Naive thymus-derived CD8-positive, alpha-beta T cell (primary cell): Measurements from ENCODE around the gene DGLUCY. TPM values are rescaled to one million over a fixed set of nuclear protein-coding genes. Genes with fewer than 3 reads are reported as not detected.
A peak's percentile ranks its signal among the peaks of the same experiment; 100 is the strongest.
"Not testable (repeated sequence)": the region's sequence is repeated elsewhere in the genome, so short reads cannot be mapped to it uniquely, and the experiment has no call there.

ENCODE experiments used
- ATAC-seq, 2 donors: fragments of 150-1000 bp; cut with Tn5 transposase in 1 of 2; sonication (Bioruptor Pico), chemical (Tn5 transposase) in 1 of 2; 1 replicate in 1 of 2; 2 replicates in 1 of 2; pipeline ENCODE4 v1.10.0; 2021; ENCODE audit warnings: mild to moderate bottlenecking in 2 of 2, moderate library complexity in 2 of 2
- POLR2A ChIA-PET: fragments of 350-600 bp; sonication (Branson Sonifier 250); formaldehyde crosslinking; loops from one replicate; lab custom pipeline; 2021; ENCODE audit warnings: antibody characterized with exemption; lab: Charles Lee
- DNase-seq, 10 donors: peaks; one replicate each; pipeline versions ENCODE4 v3.0.0 to v3.0.0-alpha.2; 2020 to 2022
- H3K27ac Mint-ChIP-seq, 10 donors: one replicate each; pipeline ENCODE4 v1.8.0; 2020 to 2022; ENCODE audit warnings: mild to moderate bottlenecking in 10 of 10, mixed read lengths in 10 of 10, moderate library complexity in 4 of 10, inconsistent platforms in 1 of 10
- H3K27me3 Mint-ChIP-seq, 5 donors: one replicate each; pipeline ENCODE4 v1.8.0; 2021 to 2022; ENCODE audit warnings: mixed read lengths in 5 of 5
- H3K36me3 Mint-ChIP-seq, 3 donors: one replicate each; pipeline ENCODE4 v1.8.0; 2020 to 2022; ENCODE audit warnings: mixed read lengths in 3 of 3, mild to moderate bottlenecking in 2 of 3, inconsistent platforms in 1 of 3
- H3K4me1 Mint-ChIP-seq, 4 donors: one replicate each; pipeline ENCODE4 v1.8.0; 2021 to 2022; ENCODE audit warnings: mixed read lengths in 4 of 4
- H3K4me3 Mint-ChIP-seq, 10 donors: one replicate each; pipeline ENCODE4 v1.8.0; 2020 to 2022; ENCODE audit warnings: mild to moderate bottlenecking in 10 of 10, mixed read lengths in 10 of 10, moderate library complexity in 6 of 10, inconsistent platforms in 1 of 10
- H3K9me3 Mint-ChIP-seq, 9 donors: one replicate each; pipeline ENCODE4 v1.8.0; 2020 to 2022; ENCODE audit warnings: mixed read lengths in 9 of 9, mild to moderate bottlenecking in 3 of 9, inconsistent platforms in 1 of 9, moderate library complexity in 1 of 9
- polyA plus RNA-seq, 3 donors: library from polyadenylated mRNA; unstranded; fragments of 300-500 nt; fragmentation: Illumina TruSeq; gene quantifications; one replicate each; pipeline ENCODE4 v1.2.3, GENCODE V29; 2021
- total RNA-seq, 8 experiments: library from RNA in 2 of 8; stranded (reverse) in 2 of 8; gene quantifications; one replicate each; pipeline ENCODE4 v1.2.3 and lab custom pipeline; 2021 to 2026

The DGLUCY gene
- total and polyA plus RNA-seq, 5 experiments from 2014 or later, result 24.9 to 83.9 (median 38.5) TPM

DNA sequence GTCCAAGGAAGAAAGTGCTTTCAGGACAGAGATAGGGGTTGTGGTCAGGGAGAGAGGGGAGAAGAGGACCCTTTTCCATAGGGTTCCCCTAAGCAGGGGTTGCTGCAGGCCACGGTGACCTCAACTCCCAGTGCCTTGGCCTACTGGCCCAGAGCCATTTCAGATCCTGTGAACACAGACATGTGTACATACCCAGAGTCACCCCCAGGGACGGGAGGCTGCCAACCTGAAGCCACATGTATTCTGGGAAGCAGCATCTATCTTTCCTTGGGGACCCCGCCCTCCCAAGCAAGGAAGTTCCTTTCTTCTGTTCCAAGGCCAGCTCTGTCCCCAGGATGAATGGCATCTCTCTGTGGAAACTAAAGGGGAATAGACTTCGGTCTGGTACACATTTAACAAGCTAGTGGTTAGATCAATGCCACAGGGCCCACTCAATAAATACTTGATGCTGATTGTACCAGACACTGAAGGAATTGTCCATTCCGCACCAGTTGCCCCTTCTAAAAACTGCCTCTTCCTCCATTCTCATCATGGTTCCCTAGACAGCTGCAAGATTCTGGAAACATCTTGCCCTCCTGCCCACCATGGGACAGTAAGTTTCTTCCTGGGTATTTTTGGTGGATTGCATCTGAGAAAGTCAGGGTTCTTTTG, 25.2 kb upstream of the DGLUCY start:
- Mint-ChIP-seq H3K27me3 (peaks cover 0 to 7% (median 0%) of the 10 kb centered on the region in 5 donors), H3K27ac (no peak overlapping the region), H3K4me3 (no peak overlapping the region), H3K9me3 (no peaks in the 10 kb centered on the region), H3K36me3 (no peaks in the 10 kb centered on the region), H3K4me1 (peaks cover 10 to 17% (median 13%) of the 10 kb centered on the region in 4 donors)
- no peak for ATAC-seq
- POLR2A ChIA-PET, result interaction anchor here (1.0 to 3.8 kb wide), 4 partner anchors 19 to 36 kb away, joined by 3 to 14 read pairs (median 4); partner anchors contain the start of gene RPS6KA5
- DNase-seq, result no peak

DNA sequence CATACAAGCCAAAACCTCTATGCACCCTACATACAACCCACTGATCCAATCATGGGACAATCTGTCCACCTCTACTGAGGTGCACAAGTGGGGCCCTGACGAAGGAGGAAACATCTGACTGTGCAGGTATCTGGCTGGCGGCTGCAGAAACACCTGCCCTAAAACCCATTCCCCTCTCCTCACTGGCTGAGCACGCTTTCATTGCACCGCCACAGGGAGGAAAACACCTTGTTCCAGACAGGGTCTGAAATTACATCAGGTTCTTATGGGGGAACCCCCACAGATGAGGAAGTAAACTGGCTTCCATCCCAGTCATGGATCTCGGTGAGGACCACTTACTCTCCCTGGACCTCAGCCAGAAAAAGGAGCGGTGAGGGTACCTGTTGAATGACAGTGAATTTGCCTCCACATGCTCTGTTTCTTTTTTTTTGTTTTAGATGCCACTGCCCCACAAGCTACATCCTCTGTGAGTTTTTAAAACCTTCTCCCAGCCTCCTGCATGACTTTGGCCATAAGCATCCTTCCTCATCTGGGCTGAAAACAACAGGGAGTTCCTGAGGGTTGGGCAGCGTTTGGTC, 23.8 kb upstream of the DGLUCY start:
- no peaks in the 10 kb centered on the region for H3K9me3 Mint-ChIP-seq
- H3K36me3 Mint-ChIP-seq, result no peaks in the 10 kb centered on the region
- H3K27ac Mint-ChIP-seq, result peak overlapping the region in 1 of 10 donors; percentile 68
- peaks cover 0 to 3% (median 0%) of the 10 kb centered on the region in 5 donors for H3K27me3 Mint-ChIP-seq
- H3K4me1 Mint-ChIP-seq, result peaks cover 10 to 17% (median 12%) of the 10 kb centered on the region in 4 donors
- H3K4me3 Mint-ChIP-seq, result no peak overlapping the region
- ATAC-seq, result no peak
- DNase-seq, result no peak
- POLR2A ChIA-PET, result interaction anchor here (1.4 kb wide), 1 partner anchor 10 kb away, joined by 4 read pairs; no protein-coding TSS in a partner anchor

DNA sequence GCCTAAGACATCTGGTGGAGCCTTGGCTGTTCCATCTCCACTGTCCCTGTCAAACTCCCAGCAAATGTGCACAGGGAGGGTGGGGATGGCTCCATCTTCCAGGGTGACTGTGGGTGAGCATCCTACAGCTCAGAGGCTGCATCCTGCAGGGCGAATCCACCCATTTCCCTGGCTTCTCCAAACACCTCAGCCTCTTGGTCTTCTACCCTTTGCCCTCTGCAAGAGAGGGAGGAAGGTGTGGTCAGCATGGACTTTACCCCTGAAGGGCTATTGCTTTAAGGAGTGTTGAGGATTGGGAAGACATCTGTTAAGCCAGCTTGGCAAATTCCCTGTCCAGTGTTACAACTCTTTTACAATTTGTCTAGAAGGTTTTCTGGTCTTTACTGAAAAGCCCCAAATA, 23.1 kb upstream of the DGLUCY start:
- Mint-ChIP-seq H3K27me3 (peaks cover 0 to 3% (median 0%) of the 10 kb centered on the region in 5 donors), H3K4me3 (no peak overlapping the region), H3K9me3 (no peaks in the 10 kb centered on the region), H3K4me1 (peaks cover 11 to 17% (median 12%) of the 10 kb centered on the region in 4 donors), H3K27ac (peak overlapping the region in 1 of 10 donors; percentile 68), H3K36me3 (no peaks in the 10 kb centered on the region)
- POLR2A ChIA-PET, result interaction anchor here (1.4 kb wide), 1 partner anchor 9 kb away, joined by 4 read pairs; no protein-coding TSS in a partner anchor
- DNase-seq, result no peak
- no peak for ATAC-seq

DNA sequence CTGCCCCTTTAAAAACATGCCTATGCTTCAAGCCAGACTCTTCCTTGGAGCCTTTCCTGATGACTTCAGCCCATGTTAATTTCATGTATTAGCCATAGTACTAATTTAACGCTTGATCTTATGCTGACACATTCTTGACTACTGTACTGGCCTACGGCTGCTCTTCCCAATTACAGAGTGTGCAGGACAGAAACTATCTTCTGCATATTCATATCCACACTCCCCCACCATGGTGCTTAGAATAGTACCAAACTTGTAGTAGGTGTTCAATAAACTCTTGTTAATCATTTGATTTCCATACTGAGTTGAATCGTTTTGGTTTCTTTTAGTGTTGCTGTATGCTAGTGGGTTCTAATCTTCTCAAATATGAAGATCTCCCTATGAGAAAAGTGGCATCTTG, 21.8 kb upstream of the DGLUCY start:
- no peak for ATAC-seq
- POLR2A ChIA-PET, result no interaction called here
- Mint-ChIP-seq H3K9me3 (no peaks in the 10 kb centered on the region), H3K27ac (no peak overlapping the region), H3K4me3 (no peak overlapping the region), H3K4me1 (peaks cover 9 to 14% (median 11%) of the 10 kb centered on the region in 4 donors), H3K27me3 (peaks cover 0 to 3% (median 0%) of the 10 kb centered on the region in 5 donors), H3K36me3 (no peaks in the 10 kb centered on the region)
- no peak for DNase-seq

DNA sequence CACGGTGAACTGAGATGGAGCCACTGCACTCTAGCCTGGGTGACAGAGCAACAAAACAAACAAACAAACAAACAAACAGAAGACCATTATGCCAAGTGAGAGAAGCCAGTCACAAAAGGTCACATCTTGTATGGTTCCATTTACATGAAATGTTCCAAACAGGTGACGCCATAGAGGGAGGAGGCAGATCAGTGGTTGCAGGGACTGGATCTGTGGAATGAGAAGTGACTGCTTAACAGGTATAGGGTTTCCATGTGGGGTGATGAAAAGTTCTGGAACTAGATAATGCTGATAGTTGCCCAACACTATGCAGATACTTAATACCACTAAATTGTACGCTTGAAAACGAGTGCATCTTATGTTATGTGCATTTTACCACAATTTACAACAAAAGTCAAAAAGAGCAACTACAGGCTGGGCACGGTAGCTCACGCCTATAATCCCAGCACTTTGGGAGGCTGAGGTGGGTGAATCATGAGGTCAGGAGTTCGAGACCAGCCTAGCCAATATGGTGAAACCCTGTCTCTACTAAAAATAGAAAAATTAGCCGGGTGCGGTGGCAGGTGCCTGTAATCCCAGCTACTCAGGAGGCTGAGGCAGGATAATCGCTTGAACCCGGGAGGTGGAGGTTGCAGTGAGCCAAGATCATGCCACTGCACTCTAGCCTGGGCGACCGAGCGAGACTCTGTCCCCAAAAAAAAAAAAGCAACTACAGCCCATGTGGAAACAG, 20.0 kb upstream of the DGLUCY start:
- H3K4me3 Mint-ChIP-seq, ATAC-seq, H3K4me1 Mint-ChIP-seq, H3K27me3 Mint-ChIP-seq, H3K9me3 Mint-ChIP-seq, DNase-seq, POLR2A ChIA-PET, H3K36me3 Mint-ChIP-seq: not testable (repeated sequence)
- H3K27ac Mint-ChIP-seq, result peak overlapping the region in 1 of 10 donors; percentile 24

DNA sequence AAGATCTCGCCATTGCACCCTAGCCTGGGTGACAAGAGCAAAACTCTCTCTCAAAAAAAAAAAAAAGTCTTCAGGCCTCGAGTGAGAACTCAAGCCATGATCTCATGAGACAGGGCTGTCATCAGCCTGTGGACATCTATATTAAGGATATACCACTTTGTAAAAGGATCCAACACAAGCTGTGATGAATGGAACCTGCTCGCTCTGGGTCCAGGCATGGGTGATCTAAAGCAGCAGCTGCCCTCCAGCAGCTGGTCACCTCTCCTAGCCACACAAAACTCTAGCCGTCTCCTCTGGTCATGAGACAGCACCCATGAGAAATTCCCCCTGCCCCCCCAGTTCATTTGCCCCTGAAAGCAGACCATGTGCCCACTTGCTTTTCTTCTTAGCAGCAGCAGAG, 19.1 kb upstream of the DGLUCY start:
- DNase-seq (no peak), ATAC-seq (no peak)
- no peaks in the 10 kb centered on the region for H3K36me3 Mint-ChIP-seq
- H3K27me3 Mint-ChIP-seq, result no peaks in the 10 kb centered on the region
- H3K27ac Mint-ChIP-seq, result peak overlapping the region in 1 of 10 donors; percentile 18
- POLR2A ChIA-PET, result no interaction called here
- H3K9me3 Mint-ChIP-seq, result no peaks in the 10 kb centered on the region
- no peak overlapping the region for H3K4me3 Mint-ChIP-seq
- H3K4me1 Mint-ChIP-seq, result peaks cover 0 to 3% (median 0%) of the 10 kb centered on the region in 4 donors

DNA sequence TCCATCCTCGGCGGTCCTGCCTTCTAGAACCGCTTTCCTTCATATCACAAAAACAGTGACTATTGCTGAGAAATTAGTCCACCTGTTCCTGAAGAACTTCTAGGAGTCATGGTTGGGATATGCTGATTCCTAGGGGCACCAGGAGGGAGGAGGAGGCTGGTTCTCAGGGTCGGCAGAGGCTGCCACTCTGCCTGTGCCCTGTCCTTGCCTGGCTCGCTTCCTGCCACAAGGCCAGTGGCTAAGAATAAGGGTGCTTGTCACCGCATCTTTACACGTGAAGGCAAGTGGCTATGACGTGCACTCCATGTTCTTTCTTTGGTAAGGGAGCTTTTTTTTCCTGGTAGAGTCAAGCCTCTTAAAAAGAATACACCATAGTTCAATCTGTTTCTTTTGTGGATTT, 18.7 kb upstream of the DGLUCY start:
- Mint-ChIP-seq H3K36me3 (no peaks in the 10 kb centered on the region), H3K27ac (peak overlapping the region in 1 of 10 donors; percentile 18), H3K27me3 (no peaks in the 10 kb centered on the region), H3K4me1 (peaks cover 0 to 3% (median under 1%) of the 10 kb centered on the region in 4 donors), H3K4me3 (no peak overlapping the region), H3K9me3 (no peaks in the 10 kb centered on the region)
- ATAC-seq (no peak), DNase-seq (no peak)
- POLR2A ChIA-PET, result no interaction called here

DNA sequence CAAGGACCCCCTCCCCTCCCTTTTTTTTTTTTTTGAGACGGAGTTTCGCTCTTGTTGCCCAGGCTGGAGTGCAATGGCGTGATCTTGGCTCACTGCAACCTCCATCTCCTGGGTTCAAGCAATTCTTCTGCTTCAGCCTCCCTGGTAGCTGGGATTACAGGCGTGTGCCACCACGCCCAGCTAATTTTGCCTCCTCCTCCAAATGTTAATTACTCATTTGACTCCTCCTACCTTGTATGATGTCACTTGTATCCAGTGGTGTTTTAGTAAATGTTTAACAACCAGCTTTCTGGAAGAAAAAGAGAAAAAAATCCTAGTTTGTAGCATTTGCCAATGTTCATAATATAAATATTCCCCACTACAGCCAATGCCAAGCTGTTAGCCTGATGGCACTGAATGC, 16.2 kb upstream of the DGLUCY start:
- H3K27me3 Mint-ChIP-seq, H3K4me3 Mint-ChIP-seq, H3K9me3 Mint-ChIP-seq, H3K4me1 Mint-ChIP-seq, ATAC-seq, H3K36me3 Mint-ChIP-seq, DNase-seq: not testable (repeated sequence)
- POLR2A ChIA-PET, result interaction anchor here (0.6 to 1.7 kb wide), 6 partner anchors 10 to 37 kb away, joined by 3 to 5 read pairs (median 4); partner anchors contain the start of gene RPS6KA5
- peak overlapping the region in 1 of 10 donors; percentile 10 for H3K27ac Mint-ChIP-seq

DNA sequence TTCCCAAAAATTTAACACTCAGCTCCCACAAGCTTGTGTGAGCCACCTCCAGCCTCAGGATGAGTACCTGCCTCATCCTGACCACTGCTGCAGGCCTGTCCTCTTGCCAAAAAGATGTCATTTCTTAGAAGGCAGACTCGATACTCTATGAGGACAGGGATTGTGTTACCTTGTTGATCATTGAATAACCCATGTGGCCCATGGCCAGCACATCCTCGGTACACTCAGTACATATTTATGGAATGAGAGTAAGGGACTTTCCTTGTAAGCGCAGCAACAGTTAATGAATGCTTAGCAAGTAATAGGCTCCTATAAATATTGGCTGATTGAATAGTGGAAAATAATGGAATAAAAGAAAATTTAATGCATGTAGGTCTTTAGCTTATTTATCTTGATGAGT, 15.3 kb upstream of the DGLUCY start:
- Mint-ChIP-seq H3K27ac (no peak overlapping the region), H3K4me3 (no peak overlapping the region), H3K9me3 (no peaks in the 10 kb centered on the region)

DNA sequence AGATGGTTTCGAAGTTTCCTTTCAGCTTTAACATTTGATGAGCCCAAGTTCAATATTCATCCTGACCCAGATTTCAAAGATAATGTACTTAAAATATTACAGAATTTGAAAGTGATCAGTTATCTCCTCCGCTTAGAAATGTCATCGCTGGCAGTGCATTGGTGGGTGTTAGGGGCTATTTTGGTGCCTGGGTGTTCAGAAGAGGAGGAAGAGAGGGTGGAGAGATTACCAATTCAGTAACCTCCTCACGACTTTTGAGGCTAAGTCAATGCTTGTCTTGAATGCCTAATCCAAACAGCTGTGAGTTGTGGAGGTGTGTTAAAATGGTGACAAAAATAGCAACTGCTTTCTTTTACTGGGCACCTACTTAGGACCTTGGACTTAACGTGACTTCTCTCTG, 13.8 kb upstream of the DGLUCY start:
- POLR2A ChIA-PET, result interaction anchor here (0.5 to 1.1 kb wide), 4 partner anchors 8 to 29 kb away, joined by 3 to 10 read pairs (median 6); no protein-coding TSS in a partner anchor
- ATAC-seq (no peak), DNase-seq (no peak)
- Mint-ChIP-seq H3K27ac (peak overlapping the region in 1 of 10 donors; percentile 33), H3K27me3 (peaks cover 0 to 1% (median 0%) of the 10 kb centered on the region in 5 donors), H3K4me1 (peaks cover 0 to 3% (median under 1%) of the 10 kb centered on the region in 4 donors), H3K36me3 (no peaks in the 10 kb centered on the region), H3K9me3 (no peaks in the 10 kb centered on the region), H3K4me3 (no peak overlapping the region)

More for the DNA sequence above, 15.3 kb upstream of the DGLUCY start:
- DNase-seq, result no peak
- H3K36me3 Mint-ChIP-seq, result no peaks in the 10 kb centered on the region
- no peak for ATAC-seq
- H3K27me3 Mint-ChIP-seq, result peaks cover 0 to 1% (median 0%) of the 10 kb centered on the region in 5 donors
- H3K4me1 Mint-ChIP-seq, result peaks cover 0 to 3% (median under 1%) of the 10 kb centered on the region in 4 donors
- POLR2A ChIA-PET, result interaction anchor here (1.1 to 1.7 kb wide), 4 partner anchors 9 to 39 kb away, joined by 3 to 5 read pairs (median 4); partner anchors contain the start of gene RPS6KA5

DNA sequence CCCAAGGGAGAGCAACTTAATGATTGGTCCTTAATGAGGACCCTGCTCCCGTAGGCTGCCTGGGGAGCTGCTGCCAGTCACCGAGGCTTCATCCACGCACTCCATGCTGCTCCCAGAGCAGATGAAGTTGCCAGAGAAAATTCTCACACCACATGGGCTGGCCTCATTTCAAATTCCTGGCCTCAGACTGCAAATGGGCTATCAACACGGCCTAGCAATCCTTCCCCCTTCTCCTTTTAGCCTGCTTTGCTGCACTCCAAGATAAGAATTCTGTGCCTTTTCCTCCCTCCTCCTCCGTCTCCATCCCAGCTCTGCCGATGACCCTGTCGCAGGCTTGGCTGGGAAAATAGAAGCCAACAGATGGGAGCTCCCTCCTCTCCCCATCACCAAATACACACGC, 10.8 kb upstream of the DGLUCY start:
- POLR2A ChIA-PET, result no interaction called here
- H3K36me3 Mint-ChIP-seq, result no peaks in the 10 kb centered on the region
- DNase-seq (no peak), ATAC-seq (no peak)
- no peaks in the 10 kb centered on the region for H3K9me3 Mint-ChIP-seq
- H3K4me3 Mint-ChIP-seq, result no peak overlapping the region
- H3K4me1 Mint-ChIP-seq, result peaks cover 7 to 9% (median 8%) of the 10 kb centered on the region in 4 donors
- H3K27me3 Mint-ChIP-seq, result peaks cover 0 to 1% (median 0%) of the 10 kb centered on the region in 5 donors
- peak overlapping the region in 1 of 10 donors; percentile 43 for H3K27ac Mint-ChIP-seq

DNA sequence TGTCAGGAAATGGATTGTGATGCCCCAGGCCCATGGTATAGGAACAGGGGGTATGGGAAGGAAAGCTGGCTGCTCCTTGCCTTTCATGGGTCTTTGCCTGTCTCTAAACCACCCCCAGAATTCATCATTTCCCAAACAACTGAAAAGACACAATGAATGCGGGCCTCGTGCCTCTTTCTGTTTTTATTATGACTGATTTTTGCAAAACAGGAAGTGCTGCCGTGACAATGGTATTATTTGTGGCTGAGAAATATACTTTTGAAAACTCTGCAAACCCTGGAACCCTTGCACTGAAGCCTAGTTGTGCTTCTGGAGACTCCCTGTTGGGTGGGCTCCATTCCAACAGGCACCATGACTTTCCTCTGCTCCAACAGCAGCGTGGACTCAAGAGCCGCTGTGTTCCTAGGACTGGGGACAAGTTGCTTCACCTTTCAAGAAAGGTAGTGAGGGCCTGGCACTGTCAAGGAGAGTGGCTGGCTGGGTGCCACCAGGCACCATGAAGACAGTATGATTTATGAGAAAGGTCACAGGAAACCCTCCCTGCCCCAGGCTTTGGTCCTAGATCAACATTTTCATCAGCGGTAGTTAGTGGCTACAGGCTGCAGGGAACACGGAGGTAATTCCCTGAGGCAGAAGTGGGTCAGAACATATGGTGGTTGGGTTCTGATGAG, 4.8 kb upstream of the DGLUCY start:
- POLR2A ChIA-PET, result no interaction called here
- ATAC-seq, result peak; percentile 21 to 34

More for the DNA sequence above, 4.8 kb upstream of the DGLUCY start:
- Mint-ChIP-seq H3K36me3 (no peaks in the 10 kb centered on the region), H3K4me3 (peak overlapping the region in 9 of 10 donors; percentile 40 to 77 (median 61)), H3K27ac (peak overlapping the region; percentile 78 to 96 (median 90)), H3K9me3 (no peaks in the 10 kb centered on the region), H3K27me3 (no peaks in the 10 kb centered on the region), H3K4me1 (peaks cover 29 to 55% (median 50%) of the 10 kb centered on the region in 4 donors)
- DNase-seq, result peak in 5 of 10 donors; percentile 21 to 63 (median 26)
